WTC11 (cell line): Measurements from ENCODE around the gene EIF4E3. TPM values are rescaled to one million over a fixed set of nuclear protein-coding genes. Genes with fewer than 3 reads are reported as not detected.

Experiments used
- ATAC-seq: fragments of 200-7000 bp; cut with Tn5 transposase; 2 replicates; pipeline ENCODE4 v1.10.0; 2021; ENCODE audit warnings: mild to moderate bottlenecking, moderate library complexity
- CTCF ChIA-PET: fragments of 300-600 bp; sonication (Branson Sonifier 250); formaldehyde crosslinking; loops from one replicate; lab custom pipeline; 2021; ENCODE audit warnings: antibody characterized with exemption; lab: Charles Lee
- POLR2A ChIA-PET: fragments of 350-600 bp; sonication (Branson Sonifier 250); formaldehyde crosslinking; loops from one replicate; lab custom pipeline; 2021; ENCODE audit warnings: antibody characterized with exemption; lab: Charles Lee
- DNase-seq: peaks from one replicate; pipeline ENCODE4 v3.0.0; 2021; ENCODE audit warnings: low spot score
- H3K27ac Mint-ChIP-seq: 2 replicates; pipeline ENCODE4 v1.8.0; 2021; ENCODE audit warnings: mixed read lengths
- H3K27me3 Mint-ChIP-seq: 2 replicates; pipeline ENCODE4 v1.8.0; 2021; ENCODE audit warnings: low read depth, mild to moderate bottlenecking, moderate library complexity, mixed read lengths
- H3K36me3 Mint-ChIP-seq: 2 replicates; pipeline ENCODE4 v1.8.0; 2021; ENCODE audit warnings: mixed read lengths
- H3K4me1 Mint-ChIP-seq: 2 replicates; pipeline ENCODE4 v1.8.0; 2022; ENCODE audit warnings: mixed read lengths
- H3K4me3 Mint-ChIP-seq: 2 replicates; pipeline ENCODE4 v1.8.0; 2021; ENCODE audit warnings: mild to moderate bottlenecking, moderate library complexity, mixed read lengths
- H3K9me3 Mint-ChIP-seq: 2 replicates; pipeline ENCODE4 v1.8.0; 2021; ENCODE audit warnings: mixed read lengths
- CTCF ChIP-seq: fragments of 200-600 bp; IDR thresholded peaks from 2 replicates; pipeline ENCODE4 v1.8.0; 2022; ENCODE audit warnings: antibody characterized with exemption
- EMX1 ChIP-seq: fragments of 250-450 bp; sonication (Bioruptor Pico); IDR thresholded peaks from 2 replicates; pipeline ENCODE4 v1.8.0; 2021; ENCODE audit warnings: mild to moderate bottlenecking
- FOXK1 ChIP-seq: sonication (generic); formaldehyde crosslinking; IDR thresholded peaks from 2 replicates; pipeline ENCODE4 v1.8.0; 2022; ENCODE audit warnings: mild to moderate bottlenecking, moderate library complexity, missing genetic modification reagents
- FOXP4 ChIP-seq: sonication (generic); formaldehyde crosslinking; IDR thresholded peaks from 2 replicates; pipeline ENCODE4 v1.8.0; 2022; ENCODE audit warnings: mild to moderate bottlenecking, missing genetic modification reagents
- HMGA2 ChIP-seq: fragments of 250-450 bp; sonication (Bioruptor Pico); IDR thresholded peaks from 2 replicates; pipeline ENCODE4 v1.4.0; 2021; ENCODE audit warnings: mild to moderate bottlenecking, moderate library complexity
- KAT7 ChIP-seq: sonication (generic); formaldehyde crosslinking; IDR thresholded peaks from 2 replicates; pipeline ENCODE4 v1.8.1; 2023; ENCODE audit warnings: missing genetic modification reagents, mild to moderate bottlenecking, borderline replicate concordance
- NR1H2 ChIP-seq: sonication (generic); formaldehyde crosslinking; IDR thresholded peaks from 2 replicates; pipeline ENCODE4 v1.9.0; 2021; ENCODE audit warnings: mild to moderate bottlenecking, moderate library complexity, missing genetic modification reagents
- NR2C2 ChIP-seq: sonication (generic); formaldehyde crosslinking; IDR thresholded peaks from 2 replicates; pipeline ENCODE4 v1.8.0; 2022; ENCODE audit warnings: mild to moderate bottlenecking, missing genetic modification reagents
- SMAD3 ChIP-seq: sonication (generic); formaldehyde crosslinking; IDR thresholded peaks from 2 replicates; pipeline ENCODE4 v1.8.0; 2022; ENCODE audit warnings: missing genetic modification reagents, mild to moderate bottlenecking, borderline replicate concordance
- ZNF219 ChIP-seq: sonication (generic); formaldehyde crosslinking; IDR thresholded peaks from 2 replicates; pipeline ENCODE4 v1.8.0; 2023; ENCODE audit warnings: missing genetic modification reagents, mild to moderate bottlenecking, borderline replicate concordance
- ZNF416 ChIP-seq: fragments of 250-450 bp; sonication (Bioruptor Pico); IDR thresholded peaks from 2 replicates; pipeline ENCODE4 v1.9.0; 2021; ENCODE audit warnings: mild to moderate bottlenecking, inconsistent platforms
- ZNF532 ChIP-seq: fragments of 250-450 bp; sonication (Bioruptor Pico); IDR thresholded peaks from 2 replicates; pipeline ENCODE4 v1.9.0; 2021; ENCODE audit warnings: mild to moderate bottlenecking, borderline replicate concordance
- ZSCAN18 ChIP-seq: fragments of 250-450 bp; sonication (Bioruptor Pico); IDR thresholded peaks from 2 replicates; pipeline ENCODE4 v2.1.2; 2022; ENCODE audit warnings: mild to moderate bottlenecking, moderate library complexity
- total RNA-seq: library from RNA; stranded (reverse); gene quantifications from 3 replicates; pipeline ENCODE4 v1.2.3, GENCODE V29; 2021
- TF ChIP-seq, protein P1 (sequence below): sonication (generic); formaldehyde crosslinking; IDR thresholded peaks from 2 replicates; pipeline ENCODE4 v1.8.1; 2023; ENCODE audit warnings: mild to moderate bottlenecking, missing genetic modification reagents

Gene EIF4E3
- total RNA-seq, 1 experiment from 2014 or later = 16.5 TPM

GRCh38 chr3:71684046-71684756 is 41.0 kb downstream of the EIF4E3 start (continued):
- TF ChIP-seq ZNF532 (no peak), ZNF219 (CRISPR knock-in tag) (no peak), SMAD3 (CRISPR knock-in tag) (no peak)

- DNase-seq (peak; percentile 66), ATAC-seq (peak; percentile 84)
- Mint-ChIP-seq H3K27me3 (no peaks in the 10 kb centered on the region), H3K9me3 (no peaks in the 10 kb centered on the region), H3K27ac (no peak overlapping the region), H3K4me1 (peaks cover 38% of the 10 kb centered on the region), H3K4me3 (no peak overlapping the region), H3K36me3 (no peaks in the 10 kb centered on the region)
- CTCF ChIA-PET = interaction anchor here (0.6 to 1.5 kb wide), 47 partner anchors 9 to 906 kb away, joined by 3 to 15 read pairs (median 3); no protein-coding TSS in a partner anchor
- POLR2A ChIA-PET = interaction anchor here (0.6 kb wide), 1 partner anchor 9 kb away, joined by 3 read pairs; no protein-coding TSS in a partner anchor
- TF ChIP-seq, protein P1, sequence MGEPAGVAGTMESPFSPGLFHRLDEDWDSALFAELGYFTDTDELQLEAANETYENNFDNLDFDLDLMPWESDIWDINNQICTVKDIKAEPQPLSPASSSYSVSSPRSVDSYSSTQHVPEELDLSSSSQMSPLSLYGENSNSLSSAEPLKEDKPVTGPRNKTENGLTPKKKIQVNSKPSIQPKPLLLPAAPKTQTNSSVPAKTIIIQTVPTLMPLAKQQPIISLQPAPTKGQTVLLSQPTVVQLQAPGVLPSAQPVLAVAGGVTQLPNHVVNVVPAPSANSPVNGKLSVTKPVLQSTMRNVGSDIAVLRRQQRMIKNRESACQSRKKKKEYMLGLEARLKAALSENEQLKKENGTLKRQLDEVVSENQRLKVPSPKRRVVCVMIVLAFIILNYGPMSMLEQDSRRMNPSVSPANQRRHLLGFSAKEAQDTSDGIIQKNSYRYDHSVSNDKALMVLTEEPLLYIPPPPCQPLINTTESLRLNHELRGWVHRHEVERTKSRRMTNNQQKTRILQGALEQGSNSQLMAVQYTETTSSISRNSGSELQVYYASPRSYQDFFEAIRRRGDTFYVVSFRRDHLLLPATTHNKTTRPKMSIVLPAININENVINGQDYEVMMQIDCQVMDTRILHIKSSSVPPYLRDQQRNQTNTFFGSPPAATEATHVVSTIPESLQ = no peak
- no peak for TF ChIP-seq NR2C2
- peak; percentile 58 for TF ChIP-seq CTCF
- no peak for TF ChIP-seq ZSCAN18
- TF ChIP-seq HMGA2 (CRISPR knock-in tag) = no peak
- TF ChIP-seq, all 79 proteins: peak for 1
These were observed 44.0 kb downstream of the EIF4E3 start for GRCh38 chr3:71681224-71681668.

DNA sequence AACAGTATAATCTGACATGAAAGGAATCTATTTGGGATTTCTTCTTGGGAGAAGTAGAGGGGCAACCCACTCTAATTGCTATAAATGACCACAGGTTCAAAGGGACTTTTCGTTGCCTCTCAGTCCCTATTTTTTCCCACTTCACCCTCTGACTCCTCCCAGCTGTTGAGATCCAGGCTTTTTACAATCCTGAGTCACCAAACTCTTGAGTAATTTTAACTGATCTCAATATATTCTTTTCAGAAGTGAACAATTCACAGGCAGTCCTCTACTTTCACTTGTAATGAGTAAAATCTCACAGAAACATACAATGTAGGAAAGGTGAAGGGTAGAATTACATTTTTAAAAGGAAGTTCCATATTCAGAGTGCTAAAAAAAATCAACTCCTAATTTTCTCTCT is 44.6 kb downstream of the EIF4E3 start:
- H3K27me3 Mint-ChIP-seq = no peaks in the 10 kb centered on the region
- peaks cover 42% of the 10 kb centered on the region for H3K4me1 Mint-ChIP-seq
- ChIA-PET POLR2A (no interaction called here), CTCF (interaction anchor here (0.7 to 1.5 kb wide), 33 partner anchors 8 to 658 kb away, joined by 3 to 15 read pairs (median 4); no protein-coding TSS in a partner anchor)
- no peak overlapping the region for H3K4me3 Mint-ChIP-seq
- DNase-seq = no peak
- H3K9me3 Mint-ChIP-seq = no peaks in the 10 kb centered on the region
- TF ChIP-seq EMX1 (CRISPR knock-in tag) = no peak
- no peak for TF ChIP-seq ZNF416 (CRISPR knock-in tag)
- TF ChIP-seq FOXP4 (CRISPR knock-in tag) = no peak
- no peak for TF ChIP-seq FOXK1 (CRISPR knock-in tag)
- TF ChIP-seq NR1H2 (CRISPR knock-in tag) = no peak
- no peak for TF ChIP-seq KAT7
- no peak for ATAC-seq
- H3K36me3 Mint-ChIP-seq = no peaks in the 10 kb centered on the region
- no peak overlapping the region for H3K27ac Mint-ChIP-seq
